ENCODE measurements around the gene FAM240B. TPM values are rescaled to one million over a fixed set of nuclear protein-coding genes. Genes with fewer than 3 reads are reported as not detected.

FAM240B gene
- total and polyA plus RNA-seq, 9 of the 15 experiments (the other 6 are each of a cell fraction or from before 2014, with no cell fraction given) = not detected

DNA sequence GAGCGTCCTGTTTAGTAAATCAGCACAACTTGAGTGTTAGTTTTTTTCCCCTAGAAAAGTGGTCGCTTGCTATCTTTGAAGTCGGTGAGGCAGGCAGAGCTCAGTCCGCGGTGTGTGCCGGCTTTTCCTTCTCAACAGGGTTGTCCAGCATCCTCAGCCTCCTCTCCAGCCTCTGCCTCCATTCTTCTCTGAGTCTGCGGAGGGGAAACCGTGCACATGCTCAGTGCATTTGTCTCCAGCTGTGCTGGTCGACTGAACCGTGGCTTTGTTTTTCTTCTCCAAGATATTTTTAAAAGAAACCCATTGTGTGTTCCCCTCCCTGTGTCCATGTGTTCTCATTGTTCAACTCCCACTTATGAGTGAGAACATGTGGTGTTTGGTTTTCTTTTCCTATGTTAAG lies 25.3 kb downstream of the FAM240B start:
- POLR2A ChIA-PET = no interaction called here
- WGBS (ENCODE audit: insufficient coverage, low coverage, missing lambda C conversion rate) = 0% methylated on average over 10 of the region's 10 CpGs
- FAIRE-seq = no peak

More for the DNA sequence above, 25.3 kb downstream of the FAM240B start:
- H2AFZ ChIP-seq (ENCODE audit: low read depth, low read length) = no peak overlapping the region
- H3K9me1 ChIP-seq (ENCODE audit: control insufficient read depth, insufficient read depth, low read length) = no peaks in the 10 kb centered on the region
- H3K9me3 ChIP-seq (replicated peaks; ENCODE audit: control insufficient read depth, insufficient read depth, low read depth, low read length) = no peaks in the 10 kb centered on the region
- intact Hi-C loops (cut with micrococcal nuclease) = loop anchor here (5.0 kb wide), 1 partner anchor 47 kb away; no protein-coding TSS in a partner anchor
- H3K4me1 ChIP-seq (replicated peaks in 1 of 2; ENCODE audit: control insufficient read depth in 2 of 2, insufficient read depth in 2 of 2, low read length in 2 of 2) = no peaks in the 10 kb centered on the region
- CTCF ChIA-PET (ENCODE audit: low intra/inter-chr PET ratio) = no interaction called here
- no peak for TF ChIP-seq ZBTB17 (CRISPR knock-in tag; IDR thresholded peaks at IDR 0.05)
- TF ChIP-seq, protein P1, sequence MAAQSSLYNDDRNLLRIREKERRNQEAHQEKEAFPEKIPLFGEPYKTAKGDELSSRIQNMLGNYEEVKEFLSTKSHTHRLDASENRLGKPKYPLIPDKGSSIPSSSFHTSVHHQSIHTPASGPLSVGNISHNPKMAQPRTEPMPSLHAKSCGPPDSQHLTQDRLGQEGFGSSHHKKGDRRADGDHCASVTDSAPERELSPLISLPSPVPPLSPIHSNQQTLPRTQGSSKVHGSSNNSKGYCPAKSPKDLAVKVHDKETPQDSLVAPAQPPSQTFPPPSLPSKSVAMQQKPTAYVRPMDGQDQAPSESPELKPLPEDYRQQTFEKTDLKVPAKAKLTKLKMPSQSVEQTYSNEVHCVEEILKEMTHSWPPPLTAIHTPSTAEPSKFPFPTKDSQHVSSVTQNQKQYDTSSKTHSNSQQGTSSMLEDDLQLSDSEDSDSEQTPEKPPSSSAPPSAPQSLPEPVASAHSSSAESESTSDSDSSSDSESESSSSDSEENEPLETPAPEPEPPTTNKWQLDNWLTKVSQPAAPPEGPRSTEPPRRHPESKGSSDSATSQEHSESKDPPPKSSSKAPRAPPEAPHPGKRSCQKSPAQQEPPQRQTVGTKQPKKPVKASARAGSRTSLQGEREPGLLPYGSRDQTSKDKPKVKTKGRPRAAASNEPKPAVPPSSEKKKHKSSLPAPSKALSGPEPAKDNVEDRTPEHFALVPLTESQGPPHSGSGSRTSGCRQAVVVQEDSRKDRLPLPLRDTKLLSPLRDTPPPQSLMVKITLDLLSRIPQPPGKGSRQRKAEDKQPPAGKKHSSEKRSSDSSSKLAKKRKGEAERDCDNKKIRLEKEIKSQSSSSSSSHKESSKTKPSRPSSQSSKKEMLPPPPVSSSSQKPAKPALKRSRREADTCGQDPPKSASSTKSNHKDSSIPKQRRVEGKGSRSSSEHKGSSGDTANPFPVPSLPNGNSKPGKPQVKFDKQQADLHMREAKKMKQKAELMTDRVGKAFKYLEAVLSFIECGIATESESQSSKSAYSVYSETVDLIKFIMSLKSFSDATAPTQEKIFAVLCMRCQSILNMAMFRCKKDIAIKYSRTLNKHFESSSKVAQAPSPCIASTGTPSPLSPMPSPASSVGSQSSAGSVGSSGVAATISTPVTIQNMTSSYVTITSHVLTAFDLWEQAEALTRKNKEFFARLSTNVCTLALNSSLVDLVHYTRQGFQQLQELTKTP (IDR thresholded peaks at IDR 0.05; ENCODE audit: low read depth in 1 of 2, partially characterized antibody in 2 of 2) = no peak
- TF ChIP-seq, protein P2, sequence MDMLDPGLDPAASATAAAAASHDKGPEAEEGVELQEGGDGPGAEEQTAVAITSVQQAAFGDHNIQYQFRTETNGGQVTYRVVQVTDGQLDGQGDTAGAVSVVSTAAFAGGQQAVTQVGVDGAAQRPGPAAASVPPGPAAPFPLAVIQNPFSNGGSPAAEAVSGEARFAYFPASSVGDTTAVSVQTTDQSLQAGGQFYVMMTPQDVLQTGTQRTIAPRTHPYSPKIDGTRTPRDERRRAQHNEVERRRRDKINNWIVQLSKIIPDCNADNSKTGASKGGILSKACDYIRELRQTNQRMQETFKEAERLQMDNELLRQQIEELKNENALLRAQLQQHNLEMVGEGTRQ (CRISPR knock-in tag; IDR thresholded peaks at IDR 0.05) = no peak
- no peak for TF ChIP-seq NONO (IDR thresholded peaks at IDR 0.05; ENCODE audit: low read depth in 2 of 2, low read length in 1 of 2)
- TF ChIP-seq, protein P3, sequence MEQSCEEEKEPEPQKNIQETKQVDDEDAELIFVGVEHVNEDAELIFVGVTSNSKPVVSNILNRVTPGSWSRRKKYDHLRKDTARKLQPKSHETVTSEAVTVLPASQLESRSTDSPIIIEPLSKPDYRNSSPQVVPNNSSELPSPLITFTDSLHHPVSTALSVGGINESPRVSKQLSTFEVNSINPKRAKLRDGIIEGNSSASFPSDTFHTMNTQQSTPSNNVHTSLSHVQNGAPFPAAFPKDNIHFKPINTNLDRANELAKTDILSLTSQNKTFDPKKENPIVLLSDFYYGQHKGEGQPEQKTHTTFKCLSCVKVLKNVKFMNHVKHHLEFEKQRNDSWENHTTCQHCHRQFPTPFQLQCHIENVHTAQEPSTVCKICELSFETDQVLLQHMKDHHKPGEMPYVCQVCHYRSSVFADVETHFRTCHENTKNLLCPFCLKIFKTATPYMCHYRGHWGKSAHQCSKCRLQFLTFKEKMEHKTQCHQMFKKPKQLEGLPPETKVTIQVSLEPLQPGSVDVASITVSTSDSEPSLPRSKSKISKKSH (CRISPR knock-in tag; IDR thresholded peaks at IDR 0.05) = no peak
- TF ChIP-seq EGR1 (conservative IDR thresholded peaks at IDR 0.05) = no peak
- TF ChIP-seq CTBP1 (IDR thresholded peaks at IDR 0.05; ENCODE audit: borderline replicate concordance) = no peak
- no TSS peak for BruUV-seq (replicated peaks)
- peaks cover 12 to 16% of the 10 kb centered on the region in 2 experiments; a peak in 3 of 5 replicates for H3K27me3 ChIP-seq (ENCODE audit: control insufficient read depth in 2 of 2, insufficient read depth in 2 of 2, low read length in 2 of 2)
- no peak overlapping the region for H3K9ac ChIP-seq (ENCODE audit: insufficient read depth in 1 of 2, low read depth in 2 of 2, low read length in 2 of 2)
- H4K20me1 ChIP-seq (replicated peaks; ENCODE audit: control insufficient read depth, insufficient read depth, low read length) = no peaks in the 10 kb centered on the region
- no peaks in the 10 kb centered on the region for H3K36me3 ChIP-seq (ENCODE audit: control insufficient read depth, insufficient read depth, low read length)
- no peaks in the 10 kb centered on the region for H3K79me2 ChIP-seq (ENCODE audit: control insufficient read depth, insufficient read depth, low read length)
- H3K4me3 ChIP-seq = no peak overlapping the region
- ATAC-seq (no peak), DNase-seq (ENCODE audit: extremely low read depth in 1 of 4, low spot score in 3 of 4) (no peak)
- in situ Hi-C loops (cut with MboI) = no loop called here
- no peak overlapping the region for H3K27ac ChIP-seq (ENCODE audit: extremely low read depth, low read depth, low read length)
- H3K4me2 ChIP-seq (ENCODE audit: insufficient read depth, low read length) = no peak overlapping the region

Measured in K562 (cell line).